ENCODE measurements around the gene GTPBP2.

Gene GTPBP2

GRCh38 chr6:43588194-43588593 is 40.9 kb downstream of the GTPBP2 start:
- Histone ChIP-seq H3K27me3 (replicated peaks; ENCODE audit: insufficient read depth, low read length) (no peaks in the 10 kb centered on the region), H3K9me3 (replicated peaks; ENCODE audit: insufficient read depth, low read length) (no peaks in the 10 kb centered on the region), H3F3A (ENCODE audit: insufficient read depth, low read length) (no peaks in the 10 kb centered on the region; the same call in 1 of the 2 replicates), H3K9ac (ENCODE audit: low read length) (no peak overlapping the region), H4K20me1 (ENCODE audit: insufficient read depth, low read length) (no peaks in the 10 kb centered on the region), H3K36me3 (replicated peaks; ENCODE audit: insufficient read depth, low read length) (peaks cover 10% of the 10 kb centered on the region), H3K4me1 (ENCODE audit: low read length) (no peaks in the 10 kb centered on the region), H3K27ac (ENCODE audit: low read length) (no peak overlapping the region), H3K4me3 (ENCODE audit: low read length) (no peak overlapping the region), H2AFZ (ENCODE audit: low read length) (no peak overlapping the region), H3K79me2 (ENCODE audit: low read length) (peaks cover 63% of the 10 kb centered on the region), H3K4me2 (ENCODE audit: low read depth, low read length) (no peak overlapping the region), H3K9me2 (replicated peaks; ENCODE audit: insufficient read depth, low read length) (no peaks in the 10 kb centered on the region)
- TF ChIP-seq EZH2phosphoT487 (IDR thresholded peaks at IDR 0.05; ENCODE audit: low read length): no peak
- TF ChIP-seq, protein P1, sequence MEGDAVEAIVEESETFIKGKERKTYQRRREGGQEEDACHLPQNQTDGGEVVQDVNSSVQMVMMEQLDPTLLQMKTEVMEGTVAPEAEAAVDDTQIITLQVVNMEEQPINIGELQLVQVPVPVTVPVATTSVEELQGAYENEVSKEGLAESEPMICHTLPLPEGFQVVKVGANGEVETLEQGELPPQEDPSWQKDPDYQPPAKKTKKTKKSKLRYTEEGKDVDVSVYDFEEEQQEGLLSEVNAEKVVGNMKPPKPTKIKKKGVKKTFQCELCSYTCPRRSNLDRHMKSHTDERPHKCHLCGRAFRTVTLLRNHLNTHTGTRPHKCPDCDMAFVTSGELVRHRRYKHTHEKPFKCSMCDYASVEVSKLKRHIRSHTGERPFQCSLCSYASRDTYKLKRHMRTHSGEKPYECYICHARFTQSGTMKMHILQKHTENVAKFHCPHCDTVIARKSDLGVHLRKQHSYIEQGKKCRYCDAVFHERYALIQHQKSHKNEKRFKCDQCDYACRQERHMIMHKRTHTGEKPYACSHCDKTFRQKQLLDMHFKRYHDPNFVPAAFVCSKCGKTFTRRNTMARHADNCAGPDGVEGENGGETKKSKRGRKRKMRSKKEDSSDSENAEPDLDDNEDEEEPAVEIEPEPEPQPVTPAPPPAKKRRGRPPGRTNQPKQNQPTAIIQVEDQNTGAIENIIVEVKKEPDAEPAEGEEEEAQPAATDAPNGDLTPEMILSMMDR (IDR thresholded peaks at IDR 0.05; ENCODE audit: low read length): no peak
- no peak for TF ChIP-seq EZH2 (optimal IDR thresholded peaks at IDR 0.05; ENCODE audit: low read depth, low read length)
- DNase-seq: no peak

DNA sequence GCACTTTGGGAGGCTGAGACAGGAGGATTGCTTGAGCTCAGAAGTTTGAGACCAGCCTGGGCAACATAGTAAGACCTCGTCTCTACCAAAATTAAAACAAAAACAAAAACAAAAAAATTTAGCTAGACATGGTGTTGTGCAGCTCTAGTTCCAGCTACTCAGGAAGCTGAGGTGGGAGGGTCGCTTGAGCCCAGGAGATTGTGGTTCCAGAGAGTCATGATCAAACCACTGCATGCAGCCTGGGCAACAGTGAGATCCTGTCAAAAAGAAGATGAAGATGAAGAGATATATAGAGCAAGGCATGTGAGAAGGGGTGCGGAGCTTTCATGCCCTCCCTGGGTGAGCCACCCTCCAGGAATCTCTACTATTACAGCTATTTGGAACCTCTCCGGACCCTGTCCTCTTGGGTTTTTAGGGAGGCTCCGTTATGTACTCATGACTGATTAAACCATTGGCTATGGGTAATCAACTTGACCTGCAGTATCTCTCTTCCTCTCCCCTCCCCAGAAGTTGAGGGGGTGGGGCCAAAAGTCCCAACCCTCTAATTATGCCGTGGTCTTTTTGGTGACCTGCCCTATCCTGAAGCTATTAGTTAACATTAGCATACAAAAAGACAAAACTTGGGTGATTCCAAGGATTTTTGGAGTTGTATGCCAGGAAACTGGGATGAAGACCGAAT is 44.0 kb downstream of the GTPBP2 start:
- no peak overlapping the region for H3K4me2 ChIP-seq (ENCODE audit: low read depth, low read length)
- H3K36me3 ChIP-seq (replicated peaks; ENCODE audit: insufficient read depth, low read length): peaks cover 19% of the 10 kb centered on the region
- no peaks in the 10 kb centered on the region for H4K20me1 ChIP-seq (ENCODE audit: insufficient read depth, low read length)
- no peaks in the 10 kb centered on the region for H3K9me2 ChIP-seq (replicated peaks; ENCODE audit: insufficient read depth, low read length)
- no peaks in the 10 kb centered on the region for H3K9me3 ChIP-seq (replicated peaks; ENCODE audit: insufficient read depth, low read length)
- peaks cover 58% of the 10 kb centered on the region for H3K79me2 ChIP-seq (ENCODE audit: low read length)
- H2AFZ ChIP-seq (ENCODE audit: low read length): no peak overlapping the region
- H3F3A ChIP-seq (ENCODE audit: insufficient read depth, low read length): no peaks in the 10 kb centered on the region; the same call in 1 of the 2 replicates
- TF ChIP-seq, protein P1 (IDR thresholded peaks at IDR 0.05; ENCODE audit: low read length): no peak
- no peak for TF ChIP-seq EZH2 (optimal IDR thresholded peaks at IDR 0.05; ENCODE audit: low read depth, low read length)
- TF ChIP-seq EZH2phosphoT487 (IDR thresholded peaks at IDR 0.05; ENCODE audit: low read length): no peak
- H3K9ac ChIP-seq (ENCODE audit: low read length): no peak overlapping the region
- no peak for DNase-seq
- H3K27me3 ChIP-seq (replicated peaks; ENCODE audit: insufficient read depth, low read length): no peaks in the 10 kb centered on the region
- no peak overlapping the region for H3K4me3 ChIP-seq (ENCODE audit: low read length)
- H3K27ac ChIP-seq (ENCODE audit: low read length): no peak overlapping the region
- H3K4me1 ChIP-seq (ENCODE audit: low read length): no peaks in the 10 kb centered on the region

- Histone ChIP-seq H3K36me3 (replicated peaks; ENCODE audit: insufficient read depth, low read length) (peaks cover 19% of the 10 kb centered on the region), H2AFZ (ENCODE audit: low read length) (no peak overlapping the region), H3K9me2 (replicated peaks; ENCODE audit: insufficient read depth, low read length) (no peaks in the 10 kb centered on the region), H3K27me3 (replicated peaks; ENCODE audit: insufficient read depth, low read length) (no peaks in the 10 kb centered on the region), H3K27ac (ENCODE audit: low read length) (no peak overlapping the region), H3F3A (ENCODE audit: insufficient read depth, low read length) (peaks cover 2% of the 10 kb centered on the region), H3K9ac (ENCODE audit: low read length) (no peak overlapping the region), H3K79me2 (ENCODE audit: low read length) (peaks cover 60% of the 10 kb centered on the region), H4K20me1 (ENCODE audit: insufficient read depth, low read length) (no peaks in the 10 kb centered on the region), H3K4me1 (ENCODE audit: low read length) (peaks cover 8% of the 10 kb centered on the region), H3K4me3 (ENCODE audit: low read length) (no peak overlapping the region), H3K4me2 (ENCODE audit: low read depth, low read length) (no peak overlapping the region), H3K9me3 (replicated peaks; ENCODE audit: insufficient read depth, low read length) (no peaks in the 10 kb centered on the region)
- TF ChIP-seq EZH2phosphoT487 (IDR thresholded peaks at IDR 0.05; ENCODE audit: low read length) (no peak), EZH2 (optimal IDR thresholded peaks at IDR 0.05; ENCODE audit: low read depth, low read length) (no peak)
- TF ChIP-seq, protein P1 (IDR thresholded peaks at IDR 0.05; ENCODE audit: low read length): no peak
- no peak for DNase-seq
Measured at GRCh38 chr6:43582911-43583310, 46.2 kb downstream of the GTPBP2 start.
